ENCODE measurements around the gene TADA2B.

The TADA2B gene

DNA sequence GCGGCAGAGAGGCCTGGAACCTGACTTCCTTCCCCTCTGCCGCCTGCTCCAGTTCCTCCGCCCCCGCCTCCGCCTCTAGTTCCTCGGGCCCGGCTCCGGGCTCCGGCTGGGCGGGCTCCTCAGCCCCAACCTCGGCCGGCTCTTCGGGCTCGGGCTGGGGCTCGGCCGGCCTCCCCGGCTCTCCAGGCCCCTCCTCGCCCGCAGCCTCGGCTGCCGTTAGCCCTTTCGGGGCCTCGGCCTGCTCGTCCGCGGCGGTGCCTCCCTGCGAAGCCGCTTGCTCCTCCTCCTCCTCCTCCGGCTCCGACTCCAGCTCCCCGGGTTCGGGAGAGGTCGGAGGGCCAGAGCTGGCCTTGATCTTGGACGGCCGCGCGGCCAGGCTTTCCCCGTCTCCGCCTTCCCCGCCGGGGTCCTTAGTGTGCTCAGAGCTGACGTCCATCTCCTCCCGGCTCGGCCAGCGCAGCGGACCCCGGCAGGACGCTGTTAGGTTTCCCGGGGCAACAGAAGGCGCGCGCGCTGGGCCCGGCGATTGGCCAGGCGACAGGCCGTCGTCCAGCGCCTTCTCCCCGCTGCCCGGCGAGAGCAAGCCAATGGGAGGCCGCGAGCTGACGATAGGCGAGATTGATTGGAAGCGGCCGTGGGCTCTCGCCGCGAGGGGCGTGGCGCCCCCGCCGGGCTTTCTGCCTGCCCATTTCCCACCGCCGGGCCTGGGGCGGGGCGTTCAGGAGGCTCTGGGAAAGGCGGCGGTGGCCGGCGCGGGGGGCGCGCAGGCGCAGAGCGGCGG is 479 bp upstream of the TADA2B start:
- DNase-seq = peak; percentile 96

DNA sequence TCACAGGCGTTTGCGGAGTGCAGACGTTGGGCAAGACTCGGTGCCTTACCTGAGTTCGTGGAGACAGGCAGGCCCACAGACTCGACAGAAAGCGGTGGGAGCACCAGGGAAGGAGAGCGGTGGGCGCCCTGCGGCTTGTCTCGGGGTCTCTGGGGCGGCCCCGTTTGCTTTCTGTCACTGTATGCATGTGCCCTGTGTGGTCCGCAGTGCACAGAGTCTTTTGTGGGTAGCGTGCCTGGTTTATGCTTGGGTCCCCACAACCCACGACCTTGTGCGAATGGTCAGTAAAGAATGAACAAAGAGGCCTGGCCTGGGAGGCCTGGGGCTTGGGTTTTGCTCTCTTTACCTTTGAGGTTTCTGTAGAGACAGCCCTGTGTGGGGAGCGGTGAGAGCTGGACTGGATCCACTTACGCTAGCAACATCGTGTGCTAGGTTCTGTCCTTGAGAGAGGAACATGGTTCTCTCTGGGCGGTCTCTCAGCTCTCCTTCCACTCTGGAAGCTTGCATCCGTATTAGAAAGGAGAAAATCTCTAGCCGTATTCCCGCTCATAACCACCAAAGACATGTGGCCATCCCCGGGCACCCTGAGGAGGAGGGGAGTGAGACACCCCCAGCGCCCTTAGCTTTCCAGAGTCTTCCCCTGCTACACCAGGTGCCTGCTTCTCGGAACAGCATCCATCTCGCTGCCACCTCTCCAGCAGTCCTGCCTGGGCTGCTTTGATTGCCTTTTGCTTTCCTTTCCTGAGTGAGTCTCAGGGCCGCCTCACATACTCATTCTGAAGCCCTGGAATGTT is 1.2 kb downstream of the TADA2B start:
- DNase-seq = no peak

DNA sequence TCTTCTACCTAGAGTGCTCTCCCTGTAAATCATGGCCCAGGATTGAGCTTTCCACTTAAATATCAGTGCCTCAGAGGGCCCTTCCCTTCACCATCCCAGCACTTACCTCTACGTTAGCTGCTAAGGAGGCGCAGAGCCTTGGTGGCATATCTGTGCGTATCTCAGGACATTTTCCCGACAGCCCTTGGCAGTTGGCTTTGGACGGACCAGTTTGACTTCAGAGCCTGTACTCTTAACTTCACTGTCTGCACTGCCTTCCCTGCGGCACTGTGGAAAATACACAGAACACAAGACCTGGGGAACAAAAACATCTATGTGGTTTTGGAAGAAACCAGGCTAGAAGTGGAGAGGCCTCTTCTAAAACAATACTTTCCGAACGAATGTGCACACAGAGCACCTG is 2.4 kb downstream of the TADA2B start:
- DNase-seq = no peak

DNA sequence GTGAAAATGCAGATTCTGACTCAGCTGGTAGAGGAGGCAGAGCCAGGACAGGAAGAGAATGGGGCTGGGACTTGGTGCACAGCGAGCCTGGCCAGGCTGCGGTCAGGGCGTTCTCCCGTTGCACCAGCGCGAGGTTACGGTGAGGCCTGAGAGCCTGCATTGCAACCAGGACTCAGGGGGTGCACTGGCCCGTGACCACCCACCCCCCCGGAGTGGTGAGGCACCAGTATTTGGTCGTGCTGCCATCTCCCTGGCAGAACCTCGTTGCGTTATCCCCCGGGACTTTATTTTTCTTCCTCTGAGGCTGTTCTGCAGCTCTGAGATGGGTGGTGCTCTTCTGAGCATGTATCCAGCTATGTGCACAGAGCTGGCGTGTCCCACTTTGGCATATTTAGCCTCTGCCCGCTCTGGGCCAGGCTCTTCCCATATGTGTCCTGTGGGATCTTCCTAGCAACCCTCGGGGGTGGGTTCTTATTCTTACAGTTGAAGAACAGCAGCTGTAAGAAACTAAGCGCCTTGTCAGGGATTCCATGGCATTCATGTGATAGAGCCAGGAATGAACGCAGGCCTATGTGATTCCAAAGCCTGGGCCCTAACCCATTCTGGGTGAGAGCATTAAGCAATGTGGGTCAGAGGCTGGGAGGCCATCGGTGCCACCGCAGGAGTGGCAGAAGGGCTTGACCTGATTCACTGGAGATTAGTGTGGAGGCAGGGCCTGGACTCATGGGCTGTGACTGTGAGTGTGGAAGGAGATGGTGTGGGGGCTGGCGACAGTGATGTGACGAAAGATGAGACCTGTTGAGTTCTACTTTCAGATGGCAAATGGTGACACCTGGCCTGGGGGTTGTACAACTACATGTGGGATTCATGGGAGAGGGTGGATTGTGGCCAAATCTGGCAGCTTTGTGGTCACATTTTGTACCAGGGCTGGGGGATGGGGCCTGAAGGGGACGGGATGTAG is 3.1 kb downstream of the TADA2B start:
- no peak for DNase-seq

DNA sequence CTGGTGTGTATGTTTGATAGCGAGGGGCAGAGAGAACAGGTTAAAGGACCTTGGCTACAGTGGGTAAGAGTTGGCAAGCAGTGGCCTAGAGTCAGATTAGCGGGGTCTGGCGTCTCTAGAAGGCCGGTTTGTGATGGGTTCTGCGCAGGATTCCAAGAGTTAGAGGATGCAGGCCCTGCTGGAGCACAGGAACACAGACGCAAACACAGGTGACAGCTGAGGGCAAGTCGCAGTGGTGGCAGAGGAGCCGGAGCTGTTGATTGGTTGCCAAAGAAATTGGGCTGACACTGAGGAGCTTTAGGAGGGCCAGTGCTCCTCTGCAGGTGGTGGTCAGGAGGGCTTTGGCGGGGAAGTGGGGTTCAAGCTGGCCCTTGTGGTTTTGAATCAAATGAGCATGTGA is 3.8 kb downstream of the TADA2B start:
- no peak for DNase-seq

DNA sequence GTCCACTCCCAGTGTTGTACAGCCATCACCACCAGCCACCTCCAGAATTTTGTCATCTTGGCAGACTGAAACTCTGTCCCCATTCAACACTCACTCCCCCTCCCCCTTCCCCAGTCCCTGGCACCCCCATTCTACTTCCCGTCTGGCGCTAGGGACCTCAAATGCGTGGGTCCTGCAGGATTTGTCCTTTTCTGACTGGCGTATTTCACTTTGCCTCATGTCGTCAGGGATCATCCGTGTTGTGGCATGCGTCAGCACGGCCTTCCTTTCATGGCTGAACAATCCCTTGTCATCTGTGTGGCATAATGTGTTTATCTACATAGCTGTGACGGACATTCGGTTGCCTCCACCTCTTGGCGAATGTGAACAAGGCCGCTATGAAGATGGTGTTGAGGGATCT is 5.5 kb downstream of the TADA2B start:
- DNase-seq = no peak

DNA sequence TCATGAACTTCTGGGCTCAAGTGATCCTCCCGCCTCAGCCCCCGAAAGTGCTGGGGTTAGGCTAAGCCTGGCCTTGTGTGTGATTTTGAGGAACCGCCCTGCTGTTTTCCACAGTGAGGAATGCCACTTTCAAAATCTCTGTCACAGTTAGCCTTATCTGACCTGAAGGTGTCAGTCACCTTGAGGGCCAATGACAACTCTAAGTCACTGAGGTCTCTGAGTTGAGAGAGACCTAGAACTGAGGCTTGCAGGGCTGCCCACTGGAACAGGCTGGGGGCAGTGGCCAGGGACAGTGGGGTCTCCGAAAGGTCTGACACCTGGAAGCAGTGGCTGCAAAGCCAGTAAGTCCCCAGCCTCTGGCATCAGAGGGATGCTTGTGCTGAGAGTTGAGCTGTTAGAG is 6.1 kb downstream of the TADA2B start:
- DNase-seq = no peak

DNA sequence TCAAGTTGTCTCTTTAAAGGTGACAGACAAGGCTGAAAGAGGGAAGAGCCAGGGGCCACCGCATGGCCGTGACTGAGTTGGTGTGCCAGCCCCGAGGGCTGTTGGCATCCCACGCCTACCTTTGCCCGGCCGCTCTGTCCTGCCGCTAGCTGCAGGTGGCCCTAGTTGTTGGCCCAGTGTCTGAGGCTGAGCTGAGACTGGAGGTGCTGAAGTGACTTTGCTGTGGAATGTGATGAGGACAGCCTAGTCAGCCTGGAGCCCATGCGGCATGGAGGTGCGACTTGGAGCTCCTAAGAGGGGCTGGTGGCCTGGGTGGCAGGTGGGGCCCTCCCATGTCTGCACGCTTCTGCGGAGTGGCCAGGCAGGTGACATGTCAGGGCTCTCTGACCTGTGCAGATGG is 6.6 kb downstream of the TADA2B start:
- DNase-seq = no peak

DNA sequence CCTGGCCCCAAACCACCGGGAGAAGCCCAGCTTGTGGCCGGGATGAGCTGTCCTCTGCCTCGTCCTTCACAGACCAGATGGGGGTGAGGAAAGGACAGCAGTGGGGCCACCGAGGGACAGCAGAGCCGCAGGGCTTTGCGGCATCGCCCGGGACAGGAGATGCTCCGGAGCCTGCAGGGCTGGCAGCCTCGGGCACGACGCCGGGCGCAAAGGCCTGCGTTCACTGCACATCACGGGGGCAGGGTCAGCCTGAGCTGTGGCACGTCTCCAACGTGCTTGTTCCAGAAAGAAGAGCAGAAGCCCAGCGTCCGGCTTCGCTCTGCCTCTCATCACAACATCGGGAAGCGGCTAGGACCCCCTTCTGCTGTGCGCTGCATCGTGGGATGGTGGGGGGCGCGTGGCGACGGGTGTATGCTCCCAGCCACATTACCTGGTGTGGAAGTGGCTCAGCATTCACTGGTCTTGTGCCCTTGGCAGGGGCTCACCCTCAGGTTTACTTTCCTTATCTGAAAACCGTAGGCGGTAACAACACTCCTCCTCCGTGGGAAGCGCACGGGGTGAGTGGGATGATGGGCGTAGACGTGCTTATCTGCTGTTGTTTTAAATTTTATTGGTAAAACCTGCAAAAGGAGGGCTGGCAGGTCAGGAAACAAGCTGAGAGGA is 7.4 kb downstream of the TADA2B start:
- no peak for DNase-seq

DNA sequence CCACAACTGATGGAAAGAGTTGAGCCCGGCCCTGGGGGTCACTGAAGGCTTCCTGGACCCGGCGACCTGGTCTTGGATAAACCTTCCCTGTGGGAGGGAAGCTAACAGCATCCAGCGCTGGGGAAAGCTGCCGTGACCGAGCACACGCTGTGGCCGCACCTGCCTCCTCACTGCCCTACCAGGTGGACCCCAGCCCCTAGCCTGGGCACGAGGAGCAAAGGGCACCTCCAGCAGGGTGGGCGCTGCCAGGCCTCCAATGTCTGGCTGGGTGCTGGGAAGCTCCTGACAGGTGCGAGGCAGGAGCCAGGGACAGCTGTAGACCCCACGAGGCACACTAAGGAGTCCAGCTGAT is 7.9 kb downstream of the TADA2B start:
- no peak for DNase-seq

DNA sequence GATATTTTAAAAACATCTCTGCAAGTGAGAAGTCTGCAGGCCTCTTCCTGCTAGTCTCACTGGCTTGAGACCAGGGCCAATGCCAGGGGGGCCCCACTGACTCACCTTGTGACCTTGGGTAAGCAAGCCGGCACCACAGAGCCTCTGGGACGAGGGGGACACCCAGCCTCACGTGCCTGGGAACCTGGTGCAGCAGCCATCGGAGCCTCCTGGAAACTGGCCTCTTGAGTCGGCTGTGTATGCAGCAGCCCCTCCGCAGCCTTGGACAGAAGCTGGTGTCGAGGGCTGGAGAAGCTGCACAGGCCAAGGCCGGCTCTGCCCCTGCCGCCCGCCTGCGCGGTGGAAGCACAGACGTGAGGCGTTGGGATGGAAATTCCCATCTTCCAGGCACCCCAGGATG is 8.7 kb downstream of the TADA2B start:
- no peak for DNase-seq

DNA sequence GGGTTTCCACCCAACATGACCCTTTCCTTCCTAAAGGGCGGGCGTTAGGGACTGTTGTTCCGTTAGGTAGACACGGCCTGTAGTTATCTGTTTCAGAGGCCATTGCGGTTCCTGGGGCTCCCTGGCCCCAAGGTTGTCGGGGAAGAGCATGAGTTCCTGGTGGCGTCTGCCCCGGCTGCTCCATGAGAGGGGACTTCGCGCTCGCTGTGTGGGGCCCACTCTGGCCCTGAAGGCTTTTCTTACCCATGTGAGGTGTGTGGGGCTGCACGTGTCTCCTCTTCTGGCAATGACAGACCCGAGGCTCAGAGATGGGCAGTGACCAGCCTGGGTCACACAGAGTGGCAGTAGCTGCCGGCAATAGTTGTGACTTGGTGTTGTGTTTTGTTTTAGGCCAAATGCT is 9.1 kb downstream of the TADA2B start:
- DNase-seq = no peak

DNA sequence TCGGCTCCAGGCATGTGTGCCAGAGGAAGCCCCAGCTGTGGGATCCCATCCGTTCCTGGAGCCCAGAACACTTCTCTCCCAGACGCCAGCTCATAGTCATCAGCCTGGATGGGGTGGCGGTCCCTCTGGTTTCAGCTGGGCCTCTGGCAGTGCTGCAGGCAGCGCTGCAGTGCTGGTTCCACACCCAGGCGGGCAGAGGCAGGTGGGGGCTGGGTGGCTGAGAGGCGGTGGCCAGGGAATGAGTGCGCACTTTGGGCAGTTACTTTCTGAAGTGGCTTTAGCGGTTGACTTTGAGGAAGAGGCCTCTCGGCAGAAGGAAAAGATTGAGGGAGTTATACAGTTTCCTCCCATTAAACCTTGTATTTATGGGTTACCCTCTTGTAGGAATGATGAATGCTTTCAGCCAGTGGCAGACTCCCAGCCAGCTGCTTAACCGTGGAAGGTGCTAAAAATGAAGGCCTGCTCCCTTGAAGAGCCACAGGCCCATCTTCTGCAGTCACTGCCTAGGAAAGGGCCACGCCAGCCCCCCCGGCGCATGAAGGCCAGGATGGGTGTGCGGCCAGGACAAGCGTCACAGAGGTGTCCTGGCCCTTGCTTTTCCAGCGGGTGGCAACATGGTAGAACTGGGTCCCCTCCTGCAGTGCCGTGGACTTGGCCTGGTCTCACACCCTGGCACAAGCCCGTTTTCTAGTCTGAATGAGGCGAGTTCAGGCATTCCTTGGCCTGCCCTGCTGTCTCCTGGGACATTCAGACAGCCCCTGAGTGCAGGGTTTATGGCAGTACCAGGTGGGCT is 9.9 kb downstream of the TADA2B start:
- no peak for DNase-seq

DNA sequence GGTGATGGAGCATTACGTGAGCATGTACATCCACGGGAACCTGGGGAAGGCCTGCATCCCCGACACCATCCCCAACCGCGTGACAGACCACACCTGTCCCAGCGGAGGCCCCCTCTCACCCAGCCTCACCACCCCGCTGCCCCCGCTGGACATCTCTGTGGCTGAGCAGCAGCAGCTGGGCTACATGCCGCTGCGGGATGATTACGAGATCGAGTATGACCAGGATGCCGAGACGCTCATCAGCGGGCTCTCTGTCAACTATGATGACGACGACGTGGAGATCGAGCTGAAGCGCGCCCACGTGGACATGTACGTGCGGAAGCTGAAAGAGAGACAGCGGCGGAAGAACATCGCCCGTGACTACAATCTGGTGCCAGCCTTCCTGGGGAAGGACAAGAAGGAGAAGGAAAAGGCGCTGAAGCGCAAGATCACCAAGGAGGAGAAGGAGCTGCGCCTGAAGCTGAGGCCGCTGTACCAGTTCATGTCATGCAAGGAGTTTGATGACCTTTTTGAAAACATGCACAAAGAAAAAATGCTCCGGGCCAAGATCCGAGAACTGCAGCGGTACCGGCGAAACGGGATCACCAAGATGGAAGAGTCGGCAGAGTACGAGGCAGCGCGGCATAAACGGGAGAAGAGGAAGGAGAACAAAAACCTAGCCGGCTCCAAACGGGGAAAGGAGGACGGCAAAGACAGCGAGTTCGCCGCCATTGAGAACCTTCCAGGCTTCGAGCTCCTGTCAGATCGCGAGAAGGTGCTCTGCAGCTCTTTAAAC is 11.1 kb downstream of the TADA2B start:
- DNase-seq = no peak

DNA sequence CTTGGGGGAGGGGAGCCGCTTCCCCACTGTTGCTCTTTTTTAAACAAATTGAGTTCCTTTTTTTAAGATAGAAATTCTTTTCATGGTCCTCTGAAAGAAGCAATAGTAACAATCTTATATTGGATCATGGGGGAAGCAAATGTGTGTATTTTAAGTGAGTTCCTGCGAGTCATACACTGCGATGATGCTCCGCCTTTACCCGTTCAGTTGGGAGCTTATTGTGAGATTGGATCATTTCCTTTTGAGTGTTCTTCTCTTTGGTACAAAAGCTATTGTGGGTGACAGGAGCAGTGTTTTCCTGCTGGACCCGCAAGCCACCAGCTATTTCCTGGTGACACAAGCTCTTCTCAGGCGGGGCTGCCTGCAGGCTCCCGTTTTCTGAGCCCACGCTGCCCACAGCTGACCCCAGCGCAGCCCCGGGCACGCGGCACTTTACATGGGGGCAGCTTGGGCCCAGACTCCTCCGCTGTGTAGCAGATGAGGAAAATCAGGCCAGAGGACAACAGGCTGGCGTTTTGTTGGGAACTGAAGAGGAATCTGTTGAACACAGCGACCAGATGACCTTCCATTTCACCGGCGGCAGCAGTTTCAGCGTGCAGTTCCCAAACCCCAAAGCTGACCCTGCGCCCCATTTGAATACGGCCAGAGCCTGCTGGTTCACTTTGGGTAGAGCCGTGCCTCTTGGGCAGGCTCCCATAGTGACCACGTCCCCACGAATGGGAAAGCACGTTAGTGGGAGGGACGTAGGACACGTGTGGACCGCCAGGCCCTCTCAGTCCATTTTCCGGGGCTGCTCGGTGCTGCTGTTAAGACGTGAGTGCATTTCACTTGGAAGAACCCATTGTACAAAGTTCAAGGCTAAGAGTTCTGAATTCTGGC is 12.2 kb downstream of the TADA2B start:
- no peak for DNase-seq

DNA sequence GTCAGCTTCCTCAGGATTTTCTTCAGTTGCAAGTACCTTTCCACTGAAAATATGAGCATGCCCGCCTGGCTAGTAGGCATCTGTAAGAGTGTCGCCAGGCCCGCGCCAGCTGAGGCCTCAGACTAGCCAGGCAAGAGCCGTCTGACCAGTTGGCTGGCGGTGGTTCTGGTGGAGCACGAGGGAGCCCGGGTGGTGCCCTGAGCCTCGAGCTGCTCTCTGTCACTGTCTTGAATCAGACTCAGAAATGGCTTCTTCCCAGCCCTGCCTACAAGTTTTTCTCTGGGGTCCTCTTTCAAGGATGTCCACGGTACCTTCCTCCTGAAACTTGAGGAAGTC is 12.8 kb downstream of the TADA2B start:
- DNase-seq = no peak

DNA sequence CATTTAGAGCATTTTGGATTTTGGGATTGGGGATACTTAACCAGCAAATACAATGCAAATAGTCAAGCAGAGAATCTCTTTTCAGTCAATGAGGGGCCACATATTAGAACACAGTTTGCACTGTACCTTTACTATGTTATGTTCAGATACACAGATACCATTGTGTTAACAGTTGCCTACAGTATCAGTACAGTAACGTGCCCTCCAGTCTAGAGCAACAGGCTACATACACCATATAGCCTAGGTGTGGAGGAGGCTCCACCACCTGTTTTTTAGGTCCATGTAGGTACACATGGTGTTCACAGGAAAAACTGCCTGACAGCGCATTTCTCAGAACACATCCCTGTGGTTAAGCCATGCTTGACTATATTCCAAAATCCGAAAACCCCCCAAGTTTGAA is 15.6 kb downstream of the TADA2B start:
- no peak for DNase-seq

DNA sequence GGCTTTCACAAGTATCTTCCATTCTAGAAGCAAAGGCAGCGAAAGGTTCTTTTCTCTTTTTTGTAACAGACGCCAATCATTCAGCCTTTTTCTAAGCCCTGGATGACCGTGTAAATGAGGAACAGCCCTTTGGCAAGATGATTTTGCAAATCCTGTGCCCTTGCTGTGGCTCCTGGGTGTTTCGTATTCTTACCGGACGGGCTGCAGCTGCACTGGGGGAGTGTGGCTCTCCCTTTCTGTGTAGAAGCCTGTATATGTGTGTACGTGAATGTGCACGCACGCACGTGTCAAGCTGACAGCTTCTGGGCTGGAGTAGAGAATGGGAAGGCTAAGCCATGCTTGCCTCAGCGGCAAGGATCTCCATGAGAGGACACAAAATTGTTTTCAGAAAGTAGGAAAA is 16.5 kb downstream of the TADA2B start:
- DNase-seq = no peak

DNA sequence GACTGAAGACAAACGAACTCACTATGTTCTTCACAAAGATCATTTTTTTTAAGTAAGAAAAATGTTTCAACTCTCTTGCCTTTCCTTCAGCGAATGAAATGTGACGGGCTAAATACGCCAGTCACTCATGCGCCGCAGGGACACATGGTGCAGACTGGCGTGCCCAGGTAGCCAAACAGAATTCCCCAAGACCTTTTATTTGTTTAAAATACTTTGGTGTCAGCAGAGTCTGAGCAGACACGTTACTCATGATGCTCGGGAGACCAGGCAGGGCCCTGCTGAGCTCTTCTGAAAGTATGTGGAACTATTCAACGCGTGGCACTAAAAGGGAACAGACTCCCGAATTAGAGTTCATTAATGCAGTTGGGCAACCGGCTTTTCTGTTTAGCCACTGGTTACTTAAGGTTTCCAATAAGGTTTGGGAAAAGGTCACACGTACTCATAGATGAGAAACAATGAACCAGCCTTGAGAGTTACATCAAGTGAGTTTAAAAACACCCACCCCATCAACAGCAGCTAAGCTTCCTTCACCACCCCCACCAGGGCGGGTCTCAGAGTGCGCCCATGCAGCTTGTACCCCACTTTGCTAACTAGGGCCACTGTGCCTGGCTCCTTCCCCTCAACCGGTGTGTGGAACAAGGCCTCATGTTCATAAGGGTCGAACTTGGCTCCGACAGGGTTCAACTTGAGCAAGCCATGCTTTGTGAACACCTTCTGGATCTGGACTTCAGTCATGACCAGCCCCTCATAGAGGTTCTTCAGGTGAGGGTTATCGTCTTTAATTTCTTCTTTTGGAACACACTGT is 17.4 kb downstream of the TADA2B start:
- DNase-seq = no peak

All from NCI-H2029 (cell line).